ENCODE results near the gene KCTD21. TPM values are rescaled to one million over a fixed set of nuclear protein-coding genes. Genes with fewer than 3 reads are reported as not detected.

The KCTD21 gene
- polyA plus RNA-seq, 4 donors = 4.1 to 6.5 (median 5.6) TPM

- no peak for FAIRE-seq
- 97 to 100% (median 98%) methylated on average over 3 to 5 of the region's 5 CpGs for WGBS, 3 donors
These were observed 11.2 kb upstream of the KCTD21 start for GRCh38 chr11:78199653-78200015.

GRCh38 chr11:78199015-78199652 is 10.7 kb upstream of the KCTD21 start:
- peaks cover 0 to 30% (median 0%) of the 10 kb centered on the region in 3 donors for H3K36me3 ChIP-seq (ENCODE audit: control insufficient read depth in 3 of 3, insufficient read depth in 2 of 3, low read depth in 1 of 3, low read length in 3 of 3)
- 95% methylated on average over 6 of the region's 6 CpGs for WGBS, 3 donors
- H3K4me3 ChIP-seq (ENCODE audit: low read depth in 1 of 3, low read length in 3 of 3) = no peak overlapping the region
- H3K27me3 ChIP-seq (ENCODE audit: control insufficient read depth in 3 of 3, insufficient read depth in 3 of 3, low read length in 3 of 3) = peaks cover 0 to 19% (median 0%) of the 10 kb centered on the region in 3 donors
- H3K4me1 ChIP-seq (ENCODE audit: control insufficient read depth in 3 of 3, insufficient read depth in 2 of 3, low read depth in 1 of 3, low read length in 2 of 3) = peaks cover 2 to 13% (median 7%) of the 10 kb centered on the region in 3 donors
- no peak for FAIRE-seq
- peaks cover 0 to 3% of the 10 kb centered on the region in 2 donors for H3K9me3 ChIP-seq (ENCODE audit: control insufficient read depth in 2 of 2, insufficient read depth in 1 of 2, low read depth in 1 of 2, low read length in 1 of 2)
- H3K27ac ChIP-seq (ENCODE audit: low read depth in 1 of 3, low read length in 2 of 3) = no peak overlapping the region
- no peak for DNase-seq

More at GRCh38 chr11:78199653-78200015, 11.2 kb upstream of the KCTD21 start:
- no peak for DNase-seq
- H3K27me3 ChIP-seq (ENCODE audit: control insufficient read depth in 3 of 3, insufficient read depth in 3 of 3, low read length in 3 of 3) = peaks cover 0 to 19% (median 0%) of the 10 kb centered on the region in 3 donors
- peaks cover 0 to 3% of the 10 kb centered on the region in 2 donors for H3K9me3 ChIP-seq (ENCODE audit: control insufficient read depth in 2 of 2, insufficient read depth in 1 of 2, low read depth in 1 of 2, low read length in 1 of 2)
- no peak overlapping the region for H3K4me3 ChIP-seq (ENCODE audit: low read depth in 1 of 3, low read length in 3 of 3)
- H3K4me1 ChIP-seq (ENCODE audit: control insufficient read depth in 3 of 3, insufficient read depth in 2 of 3, low read depth in 1 of 3, low read length in 2 of 3) = peaks cover 2 to 13% (median 7%) of the 10 kb centered on the region in 3 donors
- H3K27ac ChIP-seq (ENCODE audit: low read depth in 1 of 3, low read length in 2 of 3) = no peak overlapping the region
- peaks cover 0 to 30% (median 0%) of the 10 kb centered on the region in 3 donors for H3K36me3 ChIP-seq (ENCODE audit: control insufficient read depth in 3 of 3, insufficient read depth in 2 of 3, low read depth in 1 of 3, low read length in 3 of 3)

- no peak overlapping the region for H3K4me3 ChIP-seq (ENCODE audit: low read depth in 1 of 3, low read length in 3 of 3)
- H3K4me1 ChIP-seq (ENCODE audit: control insufficient read depth in 3 of 3, insufficient read depth in 2 of 3, low read depth in 1 of 3, low read length in 2 of 3) = peaks cover 0 to 9% (median 7%) of the 10 kb centered on the region in 3 donors
- H3K9me3 ChIP-seq (ENCODE audit: control insufficient read depth in 2 of 2, insufficient read depth in 1 of 2, low read depth in 1 of 2, low read length in 1 of 2) = peaks cover 0 to 3% of the 10 kb centered on the region in 2 donors
- 88 to 89% (median 89%) methylated on average over 8 of the region's 8 CpGs for WGBS, 3 donors
- H3K27ac ChIP-seq (ENCODE audit: low read depth in 1 of 3, low read length in 2 of 3) = no peak overlapping the region
- FAIRE-seq = no peak
- H3K36me3 ChIP-seq (ENCODE audit: control insufficient read depth in 3 of 3, insufficient read depth in 2 of 3, low read depth in 1 of 3, low read length in 3 of 3) = peaks cover 0 to 30% (median 0%) of the 10 kb centered on the region in 3 donors
- DNase-seq = no peak
- H3K27me3 ChIP-seq (ENCODE audit: control insufficient read depth in 3 of 3, insufficient read depth in 3 of 3, low read length in 3 of 3) = peaks cover 0 to 19% (median 0%) of the 10 kb centered on the region in 3 donors
These were observed 9.4 kb upstream of the KCTD21 start for GRCh38 chr11:78197816-78198215.

- WGBS, 3 donors = 81 to 93% (median 92%) methylated on average over 39 to 40 of the region's 40 CpGs
- H3K27ac ChIP-seq (ENCODE audit: low read depth in 1 of 3, low read length in 2 of 3) = no peak overlapping the region
- H3K4me3 ChIP-seq (ENCODE audit: low read depth in 1 of 3, low read length in 3 of 3) = no peak overlapping the region
- peaks cover 0 to 19% (median 0%) of the 10 kb centered on the region in 3 donors for H3K27me3 ChIP-seq (ENCODE audit: control insufficient read depth in 3 of 3, insufficient read depth in 3 of 3, low read length in 3 of 3)
- DNase-seq (peak in 1 of 2 donors; percentile 33), FAIRE-seq (no peak)
- peaks cover 0 to 30% (median 0%) of the 10 kb centered on the region in 3 donors for H3K36me3 ChIP-seq (ENCODE audit: control insufficient read depth in 3 of 3, insufficient read depth in 2 of 3, low read depth in 1 of 3, low read length in 3 of 3)
- peaks cover 0 to 3% of the 10 kb centered on the region in 2 donors for H3K9me3 ChIP-seq (ENCODE audit: control insufficient read depth in 2 of 2, insufficient read depth in 1 of 2, low read depth in 1 of 2, low read length in 1 of 2)
- peaks cover 0 to 4% (median 3%) of the 10 kb centered on the region in 3 donors for H3K4me1 ChIP-seq (ENCODE audit: control insufficient read depth in 3 of 3, insufficient read depth in 2 of 3, low read depth in 1 of 3, low read length in 2 of 3)
These were observed 8.2 kb upstream of the KCTD21 start for GRCh38 chr11:78196661-78197091.

- no peak overlapping the region for H3K27ac ChIP-seq (ENCODE audit: low read depth in 1 of 3, low read length in 2 of 3)
- peaks cover 0 to 30% (median 0%) of the 10 kb centered on the region in 3 donors for H3K36me3 ChIP-seq (ENCODE audit: control insufficient read depth in 3 of 3, insufficient read depth in 2 of 3, low read depth in 1 of 3, low read length in 3 of 3)
- 50 to 83% (median 82%) methylated on average over 50 to 60 of the region's 60 CpGs for WGBS, 3 donors
- no peak overlapping the region for H3K4me3 ChIP-seq (ENCODE audit: low read depth in 1 of 3, low read length in 3 of 3)
- H3K4me1 ChIP-seq (ENCODE audit: control insufficient read depth in 3 of 3, insufficient read depth in 2 of 3, low read depth in 1 of 3, low read length in 2 of 3) = peaks cover 0 to 4% (median 3%) of the 10 kb centered on the region in 3 donors
- H3K9me3 ChIP-seq (ENCODE audit: control insufficient read depth in 2 of 2, insufficient read depth in 1 of 2, low read depth in 1 of 2, low read length in 1 of 2) = peaks cover 0 to 3% of the 10 kb centered on the region in 2 donors
- DNase-seq (peak in 1 of 2 donors; percentile 48), FAIRE-seq (no peak)
- H3K27me3 ChIP-seq (ENCODE audit: control insufficient read depth in 3 of 3, insufficient read depth in 3 of 3, low read length in 3 of 3) = peaks cover 0 to 19% (median 0%) of the 10 kb centered on the region in 3 donors
These were observed 7.6 kb upstream of the KCTD21 start for GRCh38 chr11:78195917-78196560.

- no peak for FAIRE-seq
- Histone ChIP-seq H3K9me3 (ENCODE audit: control insufficient read depth in 2 of 2, insufficient read depth in 1 of 2, low read depth in 1 of 2, low read length in 1 of 2) (peaks cover 0 to 3% of the 10 kb centered on the region in 2 donors), H3K27me3 (ENCODE audit: control insufficient read depth in 3 of 3, insufficient read depth in 3 of 3, low read length in 3 of 3) (peaks cover 0 to 19% (median 0%) of the 10 kb centered on the region in 3 donors), H3K4me3 (ENCODE audit: low read depth in 1 of 3, low read length in 3 of 3) (no peak overlapping the region), H3K4me1 (ENCODE audit: control insufficient read depth in 3 of 3, insufficient read depth in 2 of 3, low read depth in 1 of 3, low read length in 2 of 3) (peaks cover 0 to 9% (median 3%) of the 10 kb centered on the region in 3 donors), H3K27ac (ENCODE audit: low read depth in 1 of 3, low read length in 2 of 3) (peak overlapping the region in 2 of 3 donors; percentile 4 to 57), H3K36me3 (ENCODE audit: control insufficient read depth in 3 of 3, insufficient read depth in 2 of 3, low read depth in 1 of 3, low read length in 3 of 3) (peaks cover 0 to 19% (median 0%) of the 10 kb centered on the region in 3 donors)
- WGBS, 3 donors = 24 to 72% (median 31%) methylated on average over 3 of the region's 3 CpGs
- peak; percentile 43 to 92 for DNase-seq
These were observed 6.1 kb upstream of the KCTD21 start for GRCh38 chr11:78194490-78194889.

- peaks cover 0 to 19% (median 0%) of the 10 kb centered on the region in 3 donors for H3K27me3 ChIP-seq (ENCODE audit: control insufficient read depth in 3 of 3, insufficient read depth in 3 of 3, low read length in 3 of 3)
- H3K27ac ChIP-seq (ENCODE audit: low read depth in 1 of 3, low read length in 2 of 3) = peak overlapping the region in 2 of 3 donors; percentile 4 to 57
- 90 to 97% (median 91%) methylated on average over 8 of the region's 8 CpGs for WGBS, 3 donors
- no peak overlapping the region for H3K4me3 ChIP-seq (ENCODE audit: low read depth in 1 of 3, low read length in 3 of 3)
- peaks cover 0 to 12% (median 0%) of the 10 kb centered on the region in 3 donors for H3K36me3 ChIP-seq (ENCODE audit: control insufficient read depth in 3 of 3, insufficient read depth in 2 of 3, low read depth in 1 of 3, low read length in 3 of 3)
- FAIRE-seq (no peak), DNase-seq (no peak)
- H3K4me1 ChIP-seq (ENCODE audit: control insufficient read depth in 3 of 3, insufficient read depth in 2 of 3, low read depth in 1 of 3, low read length in 2 of 3) = peaks cover 0 to 10% (median 8%) of the 10 kb centered on the region in 3 donors
- H3K9me3 ChIP-seq (ENCODE audit: control insufficient read depth in 2 of 2, insufficient read depth in 1 of 2, low read depth in 1 of 2, low read length in 1 of 2) = peaks cover 0 to 3% of the 10 kb centered on the region in 2 donors
These were observed 5.4 kb upstream of the KCTD21 start for GRCh38 chr11:78193806-78194205.

- Histone ChIP-seq H3K36me3 (ENCODE audit: control insufficient read depth in 3 of 3, insufficient read depth in 2 of 3, low read depth in 1 of 3, low read length in 3 of 3) (peaks cover 0 to 6% (median 0%) of the 10 kb centered on the region in 3 donors), H3K27ac (ENCODE audit: low read depth in 1 of 3, low read length in 2 of 3) (no peak overlapping the region), H3K4me3 (ENCODE audit: low read depth in 1 of 3, low read length in 3 of 3) (no peak overlapping the region), H3K27me3 (ENCODE audit: control insufficient read depth in 3 of 3, insufficient read depth in 3 of 3, low read length in 3 of 3) (peaks cover 0 to 19% (median 0%) of the 10 kb centered on the region in 3 donors), H3K4me1 (ENCODE audit: control insufficient read depth in 3 of 3, insufficient read depth in 2 of 3, low read depth in 1 of 3, low read length in 2 of 3) (peaks cover 0 to 10% (median 8%) of the 10 kb centered on the region in 3 donors), H3K9me3 (ENCODE audit: control insufficient read depth in 2 of 2, insufficient read depth in 1 of 2, low read depth in 1 of 2, low read length in 1 of 2) (peaks cover 0 to 3% of the 10 kb centered on the region in 2 donors)
- DNase-seq (no peak), FAIRE-seq (no peak)
- WGBS, 3 donors = 79 to 91% (median 91%) methylated on average over 4 of the region's 4 CpGs
These were observed 4.5 kb upstream of the KCTD21 start for GRCh38 chr11:78192911-78193351.

All from small intestine (tissue), 7 donors.